CD4-positive, alpha-beta T cell (primary cell): Measurements from ENCODE around the gene CDC45. TPM values are rescaled to one million over a fixed set of nuclear protein-coding genes. Genes with fewer than 3 reads are reported as not detected.
A peak's percentile ranks its signal among the peaks of the same experiment; 100 is the strongest.

Source experiments
- ATAC-seq: fragments of 200-7000 bp; cut with Tn5 transposase; one replicate; pipeline ENCODE4 v1.10.0; 2022; ENCODE audit warnings: mild to moderate bottlenecking; ENCODE audit not compliant: poor library complexity
- CTCF ChIA-PET: fragments of 350-600 bp; sonication (Branson Sonifier 250); formaldehyde crosslinking; loops from one replicate; lab custom pipeline; 2021; ENCODE audit warnings: antibody characterized with exemption, inconsistent platforms; lab: Charles Lee
- POLR2A ChIA-PET: fragments of 350-600 bp; sonication (Branson Sonifier 250); formaldehyde crosslinking; loops from one replicate; lab custom pipeline; 2021; ENCODE audit warnings: antibody characterized with exemption, inconsistent platforms; lab: Charles Lee
- DNase-seq, 14 experiments: peaks; one replicate each; pipeline ENCODE4 v3.0.0-alpha.2; 2013 to 2020; ENCODE audit warnings: mixed read lengths in 2 of 14
- H3K27ac ChIP-seq, 2 donors: one replicate each; pipeline versions ENCODE4 v1.5.1 to v1.7.0; 2013; ENCODE audit warnings: low read length in 2 of 2, low read depth in 1 of 2, mild to moderate bottlenecking in 1 of 2
- H3K27me3 ChIP-seq, 2 experiments: 1 replicate in 1 of 2; 2 replicates in 1 of 2; pipeline versions ENCODE4 v1.6.1 to v1.7.0; 2013; ENCODE audit warnings: low read length in 2 of 2, control low read depth in 1 of 2, mild to moderate bottlenecking in 1 of 2, moderate library complexity in 1 of 2; ENCODE audit not compliant: insufficient read depth in 2 of 2, control insufficient read depth in 1 of 2
- H3K36me3 ChIP-seq: one replicate; pipeline ENCODE4 v1.6.1; 2013; ENCODE audit warnings: low read length, control low read depth; ENCODE audit not compliant: insufficient read depth
- H3K4me1 ChIP-seq: one replicate; pipeline ENCODE4 v1.6.1; 2013; ENCODE audit warnings: low read length, control low read depth; ENCODE audit not compliant: insufficient read depth
- H3K4me3 ChIP-seq: one replicate; pipeline ENCODE4 v1.5.1; 2013; ENCODE audit warnings: mild to moderate bottlenecking, low read length, moderate library complexity
- H3K9me3 ChIP-seq, 2 experiments: 1 replicate in 1 of 2; 2 replicates in 1 of 2; pipeline versions ENCODE4 v1.6.1 to v1.7.0; 2013; ENCODE audit warnings: low read length in 2 of 2, mild to moderate bottlenecking in 2 of 2, control low read depth in 1 of 2, moderate library complexity in 1 of 2; ENCODE audit not compliant: control insufficient read depth in 1 of 2, insufficient read depth in 1 of 2
- H3K27ac Mint-ChIP-seq: one replicate; pipeline ENCODE4 v1.8.0; 2020; ENCODE audit warnings: mixed read lengths
- H3K27me3 Mint-ChIP-seq: one replicate; pipeline ENCODE4 v1.8.0; 2021; ENCODE audit warnings: mixed read lengths
- H3K36me3 Mint-ChIP-seq: one replicate; pipeline ENCODE4 v1.8.0; 2021; ENCODE audit warnings: low read depth, mixed read lengths
- H3K4me1 Mint-ChIP-seq: one replicate; pipeline ENCODE4 v1.8.0; 2021; ENCODE audit warnings: low read depth, mixed read lengths
- H3K4me3 Mint-ChIP-seq: one replicate; pipeline ENCODE4 v1.8.0; 2020; ENCODE audit warnings: mild to moderate bottlenecking, mixed read lengths
- H3K9me3 Mint-ChIP-seq: one replicate; pipeline ENCODE4 v1.8.0; 2020; ENCODE audit warnings: mixed read lengths
- intact Hi-C, 2 experiments: fragments of 100-400 bp; cut with DNase I in 1 of 2; cut with micrococcal nuclease in 1 of 2; formaldehyde crosslinking; loops; one replicate each; pipeline versions ENCODE4 v1.15.1 to v1.9.0; 2023 to 2025; cut with DNase I, micrococcal nuclease
- polyA plus RNA-seq, 2 donors: library from polyadenylated mRNA; unstranded; fragments of 120-200 nt; gene quantifications; one replicate each; pipeline ENCODE4 v1.2.1, GENCODE V29; 2013
- total RNA-seq, 174 experiments: library from RNA in 2 of 174; stranded (reverse) in 2 of 174; gene quantifications; one replicate each; pipeline ENCODE4 v1.2.3 and lab custom pipeline; 2021 to 2026
- TF ChIP-seq, protein P1 (sequence below): fragments of 200-600 bp; IDR thresholded peaks from one replicate; pipeline ENCODE4 v1.8.0; 2022; ENCODE audit warnings: antibody characterized with exemption, mild to moderate bottlenecking

Gene CDC45, protein sequence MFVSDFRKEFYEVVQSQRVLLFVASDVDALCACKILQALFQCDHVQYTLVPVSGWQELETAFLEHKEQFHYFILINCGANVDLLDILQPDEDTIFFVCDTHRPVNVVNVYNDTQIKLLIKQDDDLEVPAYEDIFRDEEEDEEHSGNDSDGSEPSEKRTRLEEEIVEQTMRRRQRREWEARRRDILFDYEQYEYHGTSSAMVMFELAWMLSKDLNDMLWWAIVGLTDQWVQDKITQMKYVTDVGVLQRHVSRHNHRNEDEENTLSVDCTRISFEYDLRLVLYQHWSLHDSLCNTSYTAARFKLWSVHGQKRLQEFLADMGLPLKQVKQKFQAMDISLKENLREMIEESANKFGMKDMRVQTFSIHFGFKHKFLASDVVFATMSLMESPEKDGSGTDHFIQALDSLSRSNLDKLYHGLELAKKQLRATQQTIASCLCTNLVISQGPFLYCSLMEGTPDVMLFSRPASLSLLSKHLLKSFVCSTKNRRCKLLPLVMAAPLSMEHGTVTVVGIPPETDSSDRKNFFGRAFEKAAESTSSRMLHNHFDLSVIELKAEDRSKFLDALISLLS
- total RNA-seq = under 1 TPM; 0.75 to 0.82 TPM
- polyA plus RNA-seq (2013, experiment 1 of 2) = 1.1 TPM
- 2.3 TPM for polyA plus RNA-seq (2013, experiment 2 of 2)
- 0 to 205 (median 0.83) reads per million in 172 experiments for total RNA-seq (lab: John Stamatoyannopoulos, UW)

DNA sequence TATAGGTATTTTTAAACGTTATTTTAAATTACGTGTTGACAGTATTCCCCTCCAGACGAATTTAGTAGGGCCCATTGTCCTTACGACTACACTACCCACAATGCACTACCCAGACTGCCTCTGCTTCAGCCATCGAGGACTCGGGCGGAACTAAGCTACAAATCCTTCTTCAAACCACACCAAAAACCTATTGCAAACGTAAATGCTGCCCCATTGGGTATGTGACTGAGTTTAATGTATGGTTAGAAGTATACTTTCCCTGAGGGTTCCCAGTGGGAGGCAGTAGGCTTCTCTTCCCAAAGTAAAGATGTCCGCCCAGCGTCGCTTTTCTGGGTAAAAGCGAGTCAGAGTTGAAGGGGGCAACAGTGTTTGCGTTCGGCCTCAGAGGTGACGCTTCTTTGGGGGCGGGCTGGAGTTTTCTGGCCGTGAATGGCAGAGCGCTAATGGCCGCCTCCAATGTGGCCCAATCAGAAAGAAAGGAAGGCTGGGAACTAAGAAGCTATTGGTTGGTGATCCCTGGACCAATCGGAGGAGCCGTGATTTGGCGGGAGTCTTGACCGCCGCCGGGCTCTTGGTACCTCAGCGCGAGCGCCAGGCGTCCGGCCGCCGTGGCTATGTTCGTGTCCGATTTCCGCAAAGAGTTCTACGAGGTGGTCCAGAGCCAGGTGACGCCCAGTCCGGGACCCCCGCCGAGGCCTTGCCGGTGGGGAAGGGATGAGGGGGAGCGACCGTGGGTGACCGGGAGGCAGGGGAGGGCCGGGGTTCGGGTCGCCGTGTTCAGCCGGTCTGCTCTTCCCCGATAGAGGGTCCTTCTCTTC, at the start of gene CDC45:
Gene CDC45 (plus strand): TSS at position 566 of the 818 bp plus-strand sequence. CDS start 49 bp downstream, at position 615.
- Mint-ChIP-seq H3K4me1 (peaks cover 31% of the 10 kb centered on the region), H3K9me3 (no peaks in the 10 kb centered on the region), H3K27me3 (no peaks in the 10 kb centered on the region), H3K27ac (peak within 1 kb of the TSS; percentile 100), H3K4me3 (peak within 1 kb of the TSS; percentile 96), H3K36me3 (peaks cover 22% of the 10 kb centered on the region)
- Histone ChIP-seq H3K4me1 (peaks cover 22% of the 10 kb centered on the region), H3K27me3 (no peaks in the 10 kb centered on the region), H3K27ac (peak within 1 kb of the TSS; percentile 95 to 98), H3K36me3 (peaks cover 16% of the 10 kb centered on the region), H3K9me3 (no peaks in the 10 kb centered on the region), H3K4me3 (peak within 1 kb of the TSS; percentile 75)
- CTCF ChIA-PET = interaction anchor here (0.6 to 2.9 kb wide), 2 partner anchors 179 to 335 kb away, joined by 3 to 13 read pairs; partner anchors contain the start of gene ESS2
- peak; percentile 89 for ATAC-seq
- POLR2A ChIA-PET = interaction anchor here (0.6 to 3.8 kb wide), 24 partner anchors 9 to 1430 kb away, joined by 3 to 54 read pairs (median 4); partner anchors contain the start of genes C22orf39, DGCR2, ESS2 and HIRA
- TF ChIP-seq, protein P1, sequence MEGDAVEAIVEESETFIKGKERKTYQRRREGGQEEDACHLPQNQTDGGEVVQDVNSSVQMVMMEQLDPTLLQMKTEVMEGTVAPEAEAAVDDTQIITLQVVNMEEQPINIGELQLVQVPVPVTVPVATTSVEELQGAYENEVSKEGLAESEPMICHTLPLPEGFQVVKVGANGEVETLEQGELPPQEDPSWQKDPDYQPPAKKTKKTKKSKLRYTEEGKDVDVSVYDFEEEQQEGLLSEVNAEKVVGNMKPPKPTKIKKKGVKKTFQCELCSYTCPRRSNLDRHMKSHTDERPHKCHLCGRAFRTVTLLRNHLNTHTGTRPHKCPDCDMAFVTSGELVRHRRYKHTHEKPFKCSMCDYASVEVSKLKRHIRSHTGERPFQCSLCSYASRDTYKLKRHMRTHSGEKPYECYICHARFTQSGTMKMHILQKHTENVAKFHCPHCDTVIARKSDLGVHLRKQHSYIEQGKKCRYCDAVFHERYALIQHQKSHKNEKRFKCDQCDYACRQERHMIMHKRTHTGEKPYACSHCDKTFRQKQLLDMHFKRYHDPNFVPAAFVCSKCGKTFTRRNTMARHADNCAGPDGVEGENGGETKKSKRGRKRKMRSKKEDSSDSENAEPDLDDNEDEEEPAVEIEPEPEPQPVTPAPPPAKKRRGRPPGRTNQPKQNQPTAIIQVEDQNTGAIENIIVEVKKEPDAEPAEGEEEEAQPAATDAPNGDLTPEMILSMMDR = no peak
- peak; percentile 88 to 98 (median 91) for DNase-seq
- intact Hi-C loops = loop anchor here (1.0 to 10.0 kb wide), 11 partner anchors 32 to 445 kb away; partner anchors contain the start of genes C22orf39 (in 2 of the 2), ESS2 (in 2 of the 2), MRPL40 (in 2 of the 2) and CLTCL1 (in 1 of the 2)

DNA sequence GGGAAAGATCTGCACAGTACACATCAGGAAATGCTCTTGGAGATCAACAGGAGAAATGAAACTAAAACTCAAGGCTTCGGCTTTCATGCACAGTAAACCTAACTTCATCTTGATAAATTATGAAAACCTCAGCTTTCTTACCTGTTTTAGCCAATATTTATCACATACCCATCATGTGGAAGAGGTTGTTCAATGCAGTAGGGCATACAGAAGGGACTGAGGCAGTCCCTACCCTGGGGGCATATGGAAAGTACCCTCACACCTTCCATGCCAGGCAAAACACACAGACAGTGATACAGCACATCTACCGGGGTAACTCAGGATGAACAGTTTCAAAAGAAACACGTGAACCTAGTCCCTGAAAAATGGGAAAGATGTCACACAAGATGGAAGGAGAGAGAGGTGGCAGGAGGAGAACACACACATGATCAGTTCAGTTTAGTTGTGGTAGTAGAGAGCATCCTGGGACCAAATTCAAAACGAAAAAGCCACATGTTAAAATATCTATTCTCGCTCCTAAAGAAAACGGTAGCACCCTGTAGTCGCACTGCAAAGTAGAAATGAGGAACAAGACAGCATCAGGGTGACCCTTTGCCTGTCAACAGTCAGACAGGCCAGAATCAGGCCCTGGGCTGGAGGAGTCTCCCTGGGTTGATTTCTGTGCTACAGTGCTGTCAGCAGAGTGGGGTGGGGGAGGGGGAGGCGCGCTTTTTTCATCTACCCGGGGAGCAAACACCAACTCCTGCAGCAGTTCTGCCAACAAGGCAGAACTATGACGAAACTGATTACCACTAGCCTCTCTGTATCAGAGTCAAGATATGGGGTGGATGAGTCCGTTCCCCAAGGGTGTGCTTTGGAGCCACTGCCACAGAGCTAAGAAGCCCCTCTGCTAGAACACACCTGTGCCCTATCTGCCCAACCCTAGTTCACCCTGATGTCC, 49.5 kb upstream of the CDC45 start:
- H3K9me3 Mint-ChIP-seq = no peaks in the 10 kb centered on the region
- peak overlapping the region; percentile 97 for H3K4me3 Mint-ChIP-seq
- H3K36me3 ChIP-seq = peaks cover 13% of the 10 kb centered on the region
- H3K27me3 ChIP-seq = no peaks in the 10 kb centered on the region
- peaks cover 43% of the 10 kb centered on the region for H3K4me1 ChIP-seq
- TF ChIP-seq, protein P1 = no peak
- no peaks in the 10 kb centered on the region for H3K27me3 Mint-ChIP-seq
- H3K27ac ChIP-seq = peak overlapping the region; percentile 54 to 60
- DNase-seq (peak in 11 of 14 experiments; percentile 9 to 69 (median 47)), ATAC-seq (peak; percentile 35)
- no peaks in the 10 kb centered on the region for H3K9me3 ChIP-seq
- peak overlapping the region; percentile 95 for H3K27ac Mint-ChIP-seq
- ChIA-PET CTCF (interaction anchor here (0.8 kb wide), 1 partner anchor 17 kb away, joined by 3 read pairs; the partner anchor contains the start of gene C22orf39), POLR2A (interaction anchor here (2.5 to 5.7 kb wide), 3 partner anchors 10 to 48 kb away, joined by 21 to 94 read pairs (median 54); partner anchors contain the start of genes C22orf39, CDC45 and UFD1)
- peaks cover 61% of the 10 kb centered on the region for H3K4me1 Mint-ChIP-seq
- H3K36me3 Mint-ChIP-seq = peaks cover 33% of the 10 kb centered on the region
- intact Hi-C loops = loop anchor here (5.0 kb wide), 2 partner anchors 47 to 138 kb away; partner anchors contain the start of genes CDC45 (in 1 of the 2), CLTCL1 (in 1 of the 2) and UFD1 (in 1 of the 2)
- H3K4me3 ChIP-seq = peak overlapping the region; percentile 84
